H1 (cell line): Measurements from ENCODE around the gene MAPK11. TPM values are rescaled to one million over a fixed set of nuclear protein-coding genes. Genes with fewer than 3 reads are reported as not detected.

Experiments
- PHF8 ChIP-seq: fragments of 200-600 bp; sonication (generic); conservative IDR thresholded peaks from 2 replicates; pipeline ENCODE4 v1.7.1; 2012; ENCODE audit warnings: low read depth, mild to moderate bottlenecking, inconsistent platforms, low read length, moderate library complexity
- RXRA ChIP-seq: IDR thresholded peaks from 2 replicates; pipeline ENCODE4 v1.6.1; 2011; ENCODE audit warnings: low read depth, mild to moderate bottlenecking, low read length, moderate library complexity; ENCODE audit not compliant: insufficient read depth
- polyA plus RNA-seq, 7 experiments: library from polyadenylated mRNA; depleted of rRNA in 3 of 7; stranded (reverse) in 5 of 7; unstranded in 2 of 7; fragments of >200 nt in 5 of 7; fragments of 200-250 nt in 2 of 7; gene quantifications; 1 replicate in 5 of 7; 2 replicates in 1 of 7; 4 replicates in 1 of 7; pipeline versions ENCODE4 v1.2.1 to v1.2.3, GENCODE V29; 2011 to 2013; ENCODE audit warnings: missing spikeins in 2 of 7, mixed read lengths in 2 of 7
- total RNA-seq: library from RNA; stranded (reverse); fragmentation: NEBNext Ultra II Directional; extraction: Animal tissue kit (Norgen Biotek cat#: 25700); gene quantifications from 2 replicates; pipeline ENCODE4 v1.2.1, GENCODE V29; 2021

MAPK11 gene
- total and polyA plus RNA-seq, 2 of the 8 experiments (the other 6 are each of a cell fraction or from before 2014, with no cell fraction given), result 0.70 to 1.5 TPM

- TF ChIP-seq PHF8 (no peak), RXRA (no peak)
- TF ChIP-seq, all 59 proteins: peak for 0
These were observed 11.2 kb upstream of the MAPK11 start (continued) for GRCh38 chr22:50281384-50281760.
